HG02610 (cell line): ENCODE measurements around the gene PCYT1A.
"Not testable (repeated sequence)": the region's sequence is repeated elsewhere in the genome, so short reads cannot be mapped to it uniquely, and the experiment has no call there.

Source experiments
- ATAC-seq: cut with Tn5 transposase; IDR thresholded peaks from one replicate; pipeline ENCODE4 v1.9.1; 2021; ENCODE audit warnings: mild to moderate bottlenecking, moderate library complexity; ENCODE audit not compliant: unreplicated experiment

Gene PCYT1A

DNA sequence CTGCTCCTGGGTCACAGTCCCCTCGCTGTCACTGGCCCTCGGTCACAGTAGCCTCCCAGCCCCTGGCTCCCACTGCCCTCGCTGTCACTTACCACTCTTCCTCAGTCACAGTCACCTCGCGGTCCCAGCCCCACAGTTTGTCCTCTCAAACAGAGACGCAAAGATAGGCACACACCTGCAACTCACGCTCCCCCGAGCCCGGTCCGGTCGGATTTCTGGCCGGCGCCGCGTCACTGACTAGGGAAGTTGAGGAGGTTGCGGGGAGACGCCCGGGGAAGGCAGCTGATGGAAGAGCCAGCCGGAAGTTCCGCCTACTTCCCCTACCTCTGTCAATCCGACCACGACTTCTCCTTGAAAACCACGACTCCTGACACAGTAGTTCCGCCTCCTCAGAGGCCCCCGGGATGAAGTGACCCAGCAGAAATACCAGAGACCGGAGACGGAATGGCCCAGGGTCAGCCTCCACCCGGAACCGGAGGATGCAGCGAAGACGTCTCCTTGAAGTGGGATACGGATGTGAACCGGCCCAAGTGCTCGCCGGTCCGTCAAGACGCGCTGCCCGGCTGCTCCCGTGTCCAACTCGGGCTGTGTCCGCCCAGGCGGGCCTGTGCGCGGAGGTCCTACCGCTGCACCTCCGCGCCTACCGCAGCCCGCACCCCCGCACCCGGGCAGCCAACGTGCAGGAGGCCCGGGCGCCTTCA is at the start of gene PCYT1A:
PCYT1A (minus strand) TSS at position 287 of the 701 bp plus-strand sequence. CDS start 17,195 bp downstream, outside the sequence.
- peak; percentile 83 for ATAC-seq

GRCh38 chr3:196336319-196337145 is 49.0 kb upstream of the PCYT1A start:
- ATAC-seq = no peak

DNA sequence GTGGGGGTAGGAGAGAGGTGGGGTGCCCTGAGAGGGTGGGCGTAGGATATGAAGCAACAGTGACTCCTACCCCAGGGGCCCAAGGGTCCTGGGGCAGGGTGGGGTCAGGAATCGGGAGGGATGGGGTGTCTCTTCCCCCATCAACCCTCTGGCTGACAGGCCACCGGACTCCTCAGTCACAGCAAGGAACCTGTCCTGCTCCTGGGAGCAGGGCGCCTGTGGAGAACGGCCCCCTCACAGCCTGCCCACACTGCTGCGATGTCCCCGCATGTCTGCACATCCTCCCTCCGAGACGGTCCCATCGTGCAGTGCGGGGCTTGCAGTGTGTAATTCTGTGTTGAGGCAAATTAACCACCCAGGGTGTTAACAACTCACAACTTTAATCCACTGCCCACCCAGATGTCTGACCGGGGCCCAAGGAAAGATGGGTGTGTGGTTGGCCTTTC is 48.0 kb upstream of the PCYT1A start:
- no peak for ATAC-seq

DNA sequence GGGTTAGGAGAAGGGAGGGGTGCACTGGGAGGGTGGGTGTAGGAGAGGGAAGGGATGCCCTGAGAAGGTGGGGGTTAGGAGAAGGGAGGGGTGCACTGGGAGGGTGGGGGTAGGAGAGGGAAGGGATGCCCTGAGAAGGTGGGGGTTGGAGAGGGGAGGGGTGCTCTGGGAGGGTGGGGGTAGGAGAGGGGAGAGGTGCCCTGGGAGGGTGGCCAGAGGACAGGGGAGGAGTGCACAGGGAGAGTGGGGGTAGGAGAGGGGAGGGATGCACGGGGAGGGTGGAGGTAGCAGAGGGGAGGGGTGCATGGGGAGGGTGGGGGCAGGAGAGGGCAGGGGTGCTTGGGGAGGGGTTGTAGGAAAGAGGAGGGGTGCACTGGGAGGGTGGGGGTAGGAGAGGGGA is 47.5 kb upstream of the PCYT1A start:
- ATAC-seq = no peak

DNA sequence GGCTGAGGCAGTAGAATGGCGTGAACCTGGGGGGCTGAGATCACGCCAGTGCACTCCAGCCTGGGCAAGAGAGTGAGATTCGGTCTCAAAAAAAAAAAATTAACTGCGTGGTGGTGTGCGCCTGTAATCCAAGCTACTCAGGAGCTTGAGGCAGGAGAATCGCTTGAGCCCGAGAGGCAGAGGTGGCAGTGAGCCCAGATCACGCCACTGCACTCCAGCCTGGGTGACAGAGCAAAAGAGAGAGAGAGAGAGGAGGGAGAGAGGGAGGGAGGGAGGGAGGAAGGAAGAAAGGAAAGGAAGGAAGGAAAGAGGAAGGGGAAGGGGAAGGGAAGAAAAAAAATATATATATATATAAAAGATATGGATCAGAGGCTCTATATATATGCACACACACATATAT is 44.6 kb upstream of the PCYT1A start:
- no peak for ATAC-seq

DNA sequence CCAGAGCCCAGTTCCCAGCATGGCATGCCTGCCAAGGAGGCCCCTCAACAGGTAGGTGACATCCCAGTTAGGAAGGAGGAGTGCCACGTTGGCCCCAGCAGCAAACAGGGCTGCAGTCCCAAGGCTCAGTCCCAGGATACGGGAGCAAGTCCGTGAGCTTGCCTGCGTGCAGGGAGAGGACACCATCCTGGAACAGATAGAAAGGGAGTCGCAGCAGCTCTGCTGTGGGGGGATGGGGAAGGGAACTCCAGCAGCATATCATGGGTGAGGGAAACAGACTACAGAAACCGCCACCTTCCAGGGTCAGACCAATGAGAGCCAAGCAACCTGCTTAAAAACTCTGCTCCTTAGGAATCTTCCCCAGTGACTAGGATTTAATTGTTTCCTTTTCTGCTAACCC is 39.9 kb upstream of the PCYT1A start:
- ATAC-seq = no peak

DNA sequence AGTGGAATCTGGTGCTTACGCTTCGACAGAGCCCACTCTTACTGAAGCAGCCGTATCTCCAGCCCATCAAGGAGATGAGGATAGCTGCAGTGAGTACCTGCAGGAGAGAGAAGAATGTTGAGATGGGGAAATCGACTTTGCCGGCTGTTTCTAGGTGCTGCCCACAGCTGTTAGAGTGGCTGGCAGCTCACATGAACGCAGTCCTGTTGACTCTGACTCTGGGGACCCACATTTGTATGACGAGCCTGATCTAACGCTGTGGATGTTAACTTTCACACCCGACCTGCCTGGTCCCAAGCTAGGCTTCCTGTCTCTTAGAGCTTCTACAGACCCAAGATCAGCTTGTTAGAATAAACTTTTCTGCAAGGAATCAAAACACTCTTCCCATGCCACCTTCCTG is 39.4 kb upstream of the PCYT1A start:
- ATAC-seq = no peak

- no peak for ATAC-seq
Measured at GRCh38 chr3:196323691-196324090, 36.2 kb upstream of the PCYT1A start.

GRCh38 chr3:196323016-196323415 is 35.5 kb upstream of the PCYT1A start:
- ATAC-seq = no peak

- ATAC-seq = no peak
Measured at GRCh38 chr3:196321162-196321561, 33.6 kb upstream of the PCYT1A start.

GRCh38 chr3:196320137-196320536 is 32.6 kb upstream of the PCYT1A start:
- ATAC-seq = no peak

DNA sequence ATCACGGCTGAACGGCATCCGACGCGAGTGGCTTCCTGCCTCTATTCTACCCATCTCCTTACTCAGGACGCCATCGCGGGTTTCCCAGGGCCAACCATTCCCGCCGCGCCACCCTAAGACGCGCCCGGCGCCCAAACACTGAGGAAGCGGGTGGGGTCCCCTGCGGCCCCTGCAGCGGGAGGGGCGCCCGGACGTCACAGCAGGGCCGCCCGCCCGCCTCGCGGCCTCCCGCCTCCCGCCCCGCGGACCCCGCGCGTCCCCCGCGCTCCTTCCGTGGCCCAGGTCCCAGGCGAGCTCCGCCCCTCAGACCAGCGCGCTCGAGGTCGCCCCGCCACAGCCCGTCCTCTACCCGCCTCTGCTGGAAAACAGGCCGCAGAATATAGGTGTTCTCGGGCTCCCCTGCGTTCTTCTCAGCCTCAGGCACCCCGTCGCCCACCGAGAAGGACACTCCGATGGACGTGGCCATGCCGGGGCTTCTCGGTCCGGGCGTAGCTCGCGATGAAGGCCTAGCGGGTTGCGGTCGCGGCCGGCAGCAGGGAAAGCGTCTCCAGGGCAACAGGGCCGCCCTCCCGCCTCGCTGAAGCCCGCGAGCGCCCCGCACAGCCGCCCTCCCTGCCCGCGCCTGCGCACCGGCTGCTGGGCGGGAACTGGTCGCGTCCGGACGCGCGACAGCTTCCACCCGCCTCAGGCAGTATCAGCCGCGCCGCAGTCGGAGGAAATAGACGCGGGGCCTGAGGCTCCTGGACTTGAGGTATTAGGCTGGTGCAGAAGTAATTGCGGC is 30.4 kb upstream of the PCYT1A start, which contains the start of gene DYNLT2B:
DYNLT2B (minus strand) TSS at position 554 of the 781 bp plus-strand sequence; CDS start at position 466, 88 bp downstream.
- peak; percentile 87 for ATAC-seq

DNA sequence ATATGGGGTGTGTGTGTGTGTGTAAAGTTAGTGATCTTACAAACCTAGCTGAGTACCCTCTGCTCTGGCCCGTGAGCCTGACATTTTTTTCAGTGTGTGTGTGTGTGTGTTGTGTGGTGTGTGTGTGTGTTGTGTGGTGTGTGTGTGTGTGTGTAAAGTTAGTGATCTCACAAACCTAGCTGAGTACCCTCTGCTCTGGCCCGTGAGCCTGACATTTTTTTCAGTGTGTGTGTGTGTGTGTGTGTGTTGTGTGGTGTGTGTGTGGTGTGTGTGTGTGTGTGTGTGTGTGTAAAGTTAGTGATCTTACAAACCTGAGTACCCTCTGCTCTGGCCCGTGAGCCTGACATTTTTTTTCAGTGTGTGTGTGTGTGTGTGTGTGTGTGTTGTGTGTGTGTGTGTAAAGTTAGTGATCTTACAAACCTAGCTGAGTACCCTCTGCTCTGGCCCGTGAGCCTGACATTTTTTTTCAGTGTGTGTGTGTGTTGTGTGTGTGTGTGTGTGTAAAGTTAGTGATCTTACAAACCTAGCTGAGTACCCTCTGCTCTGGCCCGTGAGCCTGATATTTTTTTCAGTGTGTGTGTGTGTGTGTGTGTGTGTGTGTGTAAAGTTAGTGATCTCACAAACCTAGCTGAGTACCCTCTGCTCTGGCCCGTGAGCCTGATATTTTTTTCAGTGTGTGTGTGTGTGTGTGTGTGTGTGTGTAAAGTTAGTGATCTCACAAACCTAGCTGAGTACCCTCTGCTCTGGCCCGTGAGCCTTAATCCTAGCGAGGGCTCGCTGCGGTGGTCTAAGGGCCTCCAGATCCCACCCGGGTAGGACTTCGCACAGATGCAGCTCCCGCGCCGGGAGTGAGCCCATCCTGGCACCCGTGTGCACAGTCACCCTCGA is 29.5 kb upstream of the PCYT1A start:
- not testable (repeated sequence) for ATAC-seq

DNA sequence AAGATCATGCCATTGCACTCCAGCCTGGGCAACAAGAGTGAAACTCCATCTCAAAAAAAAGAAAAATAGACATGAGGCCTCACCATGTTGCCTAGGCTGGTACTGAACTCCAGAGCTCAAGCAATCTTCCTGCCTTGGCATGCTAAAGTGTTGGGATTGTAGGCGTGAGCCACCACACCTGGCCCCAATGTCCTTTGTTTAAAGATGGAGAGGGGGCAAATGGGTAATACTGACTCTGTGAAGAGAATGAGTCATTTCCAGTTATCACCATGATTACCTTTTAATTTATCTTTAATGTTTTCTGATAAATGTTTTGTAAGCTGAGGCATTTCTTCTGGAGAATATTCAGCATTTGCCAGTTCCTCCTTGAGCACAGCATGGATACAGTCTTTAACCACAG is 28.3 kb upstream of the PCYT1A start:
- ATAC-seq = no peak

DNA sequence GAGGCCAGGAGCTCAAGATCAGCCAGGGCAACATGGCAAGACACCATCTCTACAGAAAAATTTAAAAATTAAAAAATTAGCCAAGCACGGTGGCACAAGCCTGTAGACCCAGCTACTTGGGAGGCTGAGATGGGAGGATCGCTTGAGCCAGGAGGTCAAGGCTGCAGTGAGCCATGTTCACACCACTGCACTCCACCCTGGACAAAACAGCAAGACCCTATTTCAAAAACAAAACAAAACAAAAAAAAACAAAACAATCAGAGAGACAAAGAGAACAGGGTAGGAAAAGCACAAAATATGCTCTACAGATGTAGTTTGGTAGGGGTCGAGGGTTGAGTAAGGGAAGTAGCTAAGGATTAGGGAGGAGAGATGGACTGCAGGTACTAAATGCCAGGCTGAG is 27.1 kb upstream of the PCYT1A start:
- ATAC-seq = no peak

GRCh38 chr3:196314086-196314485 is 26.6 kb upstream of the PCYT1A start:
- not testable (repeated sequence) for ATAC-seq

- not testable (repeated sequence) for ATAC-seq
Measured at GRCh38 chr3:196302960-196303359, 15.4 kb upstream of the PCYT1A start.

- not testable (repeated sequence) for ATAC-seq
Measured at GRCh38 chr3:196302551-196302950, 15.0 kb upstream of the PCYT1A start.

DNA sequence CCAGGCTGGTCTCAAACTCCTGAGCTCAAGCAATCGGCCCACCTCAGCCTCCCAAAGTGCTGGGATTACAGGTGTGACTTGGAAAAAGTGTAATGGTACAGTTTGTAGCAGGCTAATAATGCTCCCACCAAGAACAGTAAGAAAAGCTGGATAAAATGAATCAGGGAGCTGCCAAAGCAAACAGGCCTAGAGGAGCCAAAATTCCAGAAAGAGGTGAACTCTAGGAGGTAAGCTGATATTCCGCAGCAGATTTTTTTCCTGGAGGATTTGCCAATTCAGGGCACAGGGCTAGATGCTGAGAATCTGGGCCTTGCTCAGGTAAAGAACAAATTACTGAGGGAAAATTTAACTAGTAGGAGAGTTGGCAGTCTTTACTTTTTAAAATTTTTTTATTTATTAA is 11.0 kb upstream of the PCYT1A start:
- no peak for ATAC-seq

GRCh38 chr3:196292286-196292923 is 4.9 kb upstream of the PCYT1A start:
- ATAC-seq = no peak
